Epithelial cell of esophagus (primary cell): Measurements from ENCODE around the gene ARMC9.

Experiments used
- DNase-seq: peaks from one replicate; pipeline ENCODE4 v3.0.0; 2010; ENCODE audit warnings: low read depth
- H3K4me3 ChIP-seq: 2 replicates; pipeline ENCODE4 v1.5.1; 2011; ENCODE audit warnings: mild to moderate bottlenecking, low read length, control low read depth
- CTCF ChIP-seq: IDR thresholded peaks from 2 replicates; pipeline ENCODE4 v1.5.1; 2011; ENCODE audit warnings: low read depth, mild to moderate bottlenecking, low read length, control low read depth, inconsistent platforms; ENCODE audit not compliant: insufficient read depth; ENCODE audit errors: missing control alignments

The ARMC9 gene

DNA sequence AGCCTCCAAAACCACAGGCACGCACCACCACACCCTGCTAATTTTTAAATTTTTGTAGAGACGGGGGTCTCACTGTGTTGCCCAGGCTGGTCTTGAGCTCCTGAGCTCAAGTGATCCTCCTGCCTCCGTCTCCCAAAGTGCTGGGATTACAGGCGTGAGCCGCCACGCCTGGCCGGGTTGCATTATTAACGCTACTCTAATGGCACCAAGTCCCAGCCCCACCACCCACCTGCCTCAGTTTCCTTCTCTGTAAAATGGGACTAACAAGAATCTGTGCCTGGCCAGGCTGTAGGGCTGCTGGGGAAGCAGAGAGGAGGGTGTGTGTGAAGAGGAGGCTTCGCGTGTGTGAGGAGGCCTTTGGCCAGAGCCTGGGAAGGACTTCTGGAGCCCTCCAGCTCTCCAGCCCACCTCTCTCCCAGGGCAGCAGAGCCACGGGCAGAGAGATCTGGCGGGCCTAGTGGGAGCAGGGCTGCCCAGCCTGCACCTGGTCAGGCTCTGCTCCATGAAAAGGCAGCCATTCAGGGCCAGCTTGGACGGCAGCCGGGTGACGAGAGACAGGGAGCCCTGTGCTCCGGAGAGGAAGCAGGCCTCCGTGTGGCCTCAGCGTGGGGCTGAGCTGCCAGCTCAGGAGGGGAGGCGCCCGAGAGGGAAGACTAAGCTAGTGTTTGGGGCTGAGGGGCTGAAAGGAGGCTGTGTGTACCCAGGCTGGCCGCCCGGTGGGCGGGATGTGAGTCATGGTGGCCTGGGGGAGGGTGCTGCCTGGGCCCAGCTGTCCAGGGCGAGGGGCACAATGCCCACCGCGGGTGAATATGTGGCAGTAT is 189.7 kb downstream of the ARMC9 start:
- TF ChIP-seq CTCF: no peak
- no peak overlapping the region for H3K4me3 ChIP-seq
- peak; percentile 36 for DNase-seq

DNA sequence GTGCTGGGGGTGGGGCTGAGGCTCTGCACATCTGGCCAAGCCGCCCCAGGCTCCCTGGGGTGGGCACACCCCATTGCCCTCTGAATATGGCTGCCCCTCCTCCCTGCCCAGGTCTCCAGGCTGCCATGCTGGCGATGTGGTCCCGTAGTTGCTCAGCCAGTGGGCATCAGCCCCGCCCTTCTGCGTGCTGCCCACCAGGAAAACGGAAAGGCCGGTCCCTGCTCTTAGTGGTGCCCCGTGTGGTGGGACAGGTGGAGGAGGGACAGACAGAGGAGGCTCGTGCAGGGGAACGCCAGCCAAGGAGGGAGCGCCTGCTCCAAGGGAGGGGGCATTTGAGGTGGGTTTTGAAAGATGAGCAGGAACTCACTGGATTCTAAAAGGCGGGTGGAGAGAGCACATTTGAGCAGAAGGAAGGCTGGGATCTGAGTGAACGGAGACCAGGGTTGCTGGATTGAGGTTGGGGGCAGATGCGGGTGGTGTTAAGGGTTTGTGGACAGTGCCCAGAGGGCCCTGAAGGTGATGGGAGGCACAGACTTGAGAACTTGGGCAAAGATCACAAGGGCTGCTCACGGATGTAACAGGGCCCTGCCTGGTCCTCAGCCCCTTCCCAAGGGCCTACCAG is 190.4 kb downstream of the ARMC9 start:
- no peak for TF ChIP-seq CTCF

DNA sequence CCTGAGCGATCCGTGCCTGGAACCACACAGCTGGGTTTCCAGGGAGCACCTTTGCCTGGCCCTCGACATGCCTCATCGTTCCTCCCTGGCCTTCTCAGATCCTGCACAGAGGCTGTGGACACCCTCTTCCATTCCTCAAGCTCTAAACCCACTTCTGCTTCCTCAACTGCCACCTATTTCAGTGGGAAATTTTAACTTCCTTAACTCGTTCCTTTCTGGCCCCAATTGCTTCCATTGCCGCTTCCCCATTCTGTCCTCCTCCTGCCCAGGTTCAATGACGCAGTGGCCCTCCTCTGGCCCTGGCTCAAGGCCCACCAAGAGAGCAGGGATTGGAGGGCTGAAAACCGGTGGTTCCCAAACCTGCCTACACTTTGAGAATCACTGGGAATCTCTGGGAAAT is 192.2 kb downstream of the ARMC9 start:
- H3K4me3 ChIP-seq: no peak overlapping the region
- no peak for TF ChIP-seq CTCF
- DNase-seq: no peak

More for the DNA sequence above, 190.4 kb downstream of the ARMC9 start:
- no peak for DNase-seq
- H3K4me3 ChIP-seq: no peak overlapping the region

DNA sequence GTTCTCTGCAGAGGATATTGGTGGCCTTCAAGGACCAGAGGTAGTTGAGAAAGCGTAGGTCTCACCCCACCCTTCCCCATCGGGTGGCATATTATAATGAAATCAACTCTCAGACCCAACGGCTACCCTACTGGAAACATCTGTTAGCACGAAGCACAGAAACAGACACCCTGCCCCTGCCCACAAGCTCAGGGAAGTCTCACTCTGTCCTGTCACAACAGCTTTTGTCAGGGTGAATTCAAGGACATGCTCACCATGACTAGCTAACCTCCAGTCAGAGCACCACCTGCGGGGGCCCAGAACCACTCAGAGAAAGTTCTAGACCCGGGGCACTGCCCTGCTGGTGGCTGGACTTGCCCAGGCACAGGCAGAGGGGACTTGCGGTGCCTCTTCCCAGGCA is 193.6 kb downstream of the ARMC9 start:
- TF ChIP-seq CTCF: no peak
- no peak overlapping the region for H3K4me3 ChIP-seq
- no peak for DNase-seq

DNA sequence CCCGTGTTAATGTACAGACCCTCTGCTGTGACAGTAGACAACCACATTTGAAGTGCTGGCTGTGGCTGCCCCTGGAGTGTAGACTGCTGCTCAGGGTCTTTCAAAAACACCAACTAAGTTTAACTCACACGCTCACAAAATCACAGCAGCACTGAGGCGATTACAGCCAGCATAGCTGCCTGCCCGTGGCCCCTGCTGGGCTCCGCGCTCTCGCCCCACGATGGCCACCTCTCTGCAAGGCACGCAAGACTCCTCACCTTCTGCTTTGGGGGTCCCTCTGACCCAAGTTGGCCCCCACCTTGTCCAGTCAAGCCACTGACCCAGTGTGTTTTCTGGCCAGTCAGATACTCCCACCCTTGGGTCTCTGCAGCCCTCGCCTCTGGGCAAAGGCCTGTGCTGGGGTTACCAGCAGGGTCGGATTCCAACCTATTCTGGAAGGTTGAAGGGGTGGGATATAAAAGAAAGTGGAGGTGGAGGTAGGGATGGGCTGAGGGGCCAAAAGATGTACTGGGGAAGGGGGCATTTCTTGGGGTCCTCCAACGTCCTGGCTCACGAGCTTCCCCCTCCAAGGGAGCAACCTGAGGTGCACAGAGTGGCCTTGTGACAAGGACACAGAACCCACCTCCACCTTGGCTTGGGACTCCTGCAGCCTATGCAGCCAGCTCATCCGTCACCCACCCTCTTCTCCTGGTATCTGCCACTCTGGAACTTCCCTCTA is 194.2 kb downstream of the ARMC9 start:
- no peak overlapping the region for H3K4me3 ChIP-seq
- no peak for TF ChIP-seq CTCF
- DNase-seq: no peak

GRCh38 chr2:231393149-231394131 is 195.0 kb downstream of the ARMC9 start:
- DNase-seq: no peak
- TF ChIP-seq CTCF: no peak
- H3K4me3 ChIP-seq: no peak overlapping the region
